Activated T-helper 1 cell treated with anti-CD3 and anti-CD28 coated beads, Interleukin-12 subunit alpha, Interleukin-12 subunit beta, Interleukin-2, Interleukin-4 antibody, amounts not matched to agents 30 ng/mL and 10 ng/mL and 1 ng/mL, durations not matched to agents 14 hours and 24 hours and 36 hours (primary cell): ENCODE data around the gene RFTN1. TPM values are rescaled to one million over a fixed set of nuclear protein-coding genes. Genes with fewer than 3 reads are reported as not detected.
A peak's percentile ranks its signal among the peaks of the same experiment; 100 is the strongest.

Source experiments
- DNase-seq: peaks from one replicate; pipeline ENCODE4 v3.0.0; 2021; ENCODE audit warnings: low spot score
- H3K27ac Mint-ChIP-seq: one replicate; pipeline ENCODE4 v1.8.0; 2021; ENCODE audit warnings: mild to moderate bottlenecking, mixed read lengths
- H3K27me3 Mint-ChIP-seq: one replicate; pipeline ENCODE4 v1.8.0; 2022; ENCODE audit warnings: mild to moderate bottlenecking, moderate library complexity, mixed read lengths; ENCODE audit not compliant: insufficient read depth
- H3K36me3 Mint-ChIP-seq: one replicate; pipeline ENCODE4 v1.8.0; 2021; ENCODE audit warnings: low read depth, mixed read lengths
- H3K4me1 Mint-ChIP-seq: one replicate; pipeline ENCODE4 v1.8.0; 2021; ENCODE audit warnings: low read depth, mixed read lengths
- H3K4me3 Mint-ChIP-seq: one replicate; pipeline ENCODE4 v1.8.0; 2021; ENCODE audit warnings: mild to moderate bottlenecking, moderate library complexity, mixed read lengths
- H3K9me3 Mint-ChIP-seq: one replicate; pipeline ENCODE4 v1.8.0; 2021; ENCODE audit warnings: mixed read lengths
- intact Hi-C: fragments of 100-400 bp; cut with micrococcal nuclease; formaldehyde crosslinking; loops from one replicate; pipeline ENCODE4 v1.15.1; 2024
- total RNA-seq: library from RNA; stranded (reverse); gene quantifications from 2 replicates; pipeline ENCODE4 v1.2.3, GENCODE V29; 2022

Gene RFTN1
- total RNA-seq, 1 donor from 2014 or later: 97.8 TPM

DNA sequence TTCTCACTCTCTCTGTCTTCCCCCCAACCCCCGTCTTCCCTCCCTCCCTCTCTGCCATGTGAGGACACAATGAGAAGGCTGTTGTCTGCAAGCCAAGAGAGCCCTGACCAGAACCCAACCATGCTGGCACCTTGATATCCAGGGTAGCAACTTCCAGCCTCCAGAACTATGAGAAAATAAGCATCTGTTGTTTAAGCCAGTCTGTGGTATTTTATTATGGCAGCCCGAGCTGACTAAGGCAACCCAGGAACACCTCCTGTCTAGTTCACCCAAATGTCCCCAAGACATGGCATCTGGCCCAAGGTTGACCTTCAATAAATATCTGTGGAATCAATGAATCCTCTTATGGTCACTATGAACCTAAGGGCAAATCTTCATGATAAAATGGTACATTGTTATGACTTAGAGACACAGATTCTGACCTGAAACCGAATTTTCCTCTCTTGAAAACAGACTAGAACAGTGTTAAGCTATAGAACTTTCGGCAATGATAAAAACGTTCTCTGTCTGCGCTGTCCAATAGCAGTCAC lies 26.5 kb downstream of the RFTN1 start:
- Mint-ChIP-seq H3K27ac (no peak overlapping the region), H3K4me1 (peaks cover 82% of the 10 kb centered on the region), H3K9me3 (peaks cover 3% of the 10 kb centered on the region), H3K36me3 (peaks cover 52% of the 10 kb centered on the region), H3K4me3 (no peak overlapping the region), H3K27me3 (no peaks in the 10 kb centered on the region)
- intact Hi-C loops: no loop called here
- no peak for DNase-seq

DNA sequence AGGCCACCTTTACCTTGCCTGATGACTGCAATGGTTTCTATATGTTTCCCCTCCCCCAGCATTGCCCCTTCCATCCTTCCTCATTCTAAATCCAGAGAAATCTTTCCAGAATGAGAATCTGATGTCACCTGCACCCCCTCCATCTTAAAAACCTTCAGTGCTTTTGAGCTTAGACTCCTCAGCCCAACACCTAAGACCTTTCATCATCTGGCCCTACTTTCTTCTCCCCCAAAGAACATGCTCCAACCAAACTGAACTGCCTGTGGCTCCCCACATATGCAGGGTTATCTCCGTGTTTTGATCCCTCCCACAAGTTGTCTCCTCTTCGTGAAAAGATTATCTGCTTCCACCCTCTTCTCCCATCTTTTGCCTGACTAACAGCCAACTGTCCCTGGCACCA lies 27.3 kb downstream of the RFTN1 start:
- Mint-ChIP-seq H3K36me3 (peaks cover 47% of the 10 kb centered on the region), H3K4me3 (no peak overlapping the region), H3K27me3 (no peaks in the 10 kb centered on the region), H3K4me1 (peaks cover 84% of the 10 kb centered on the region), H3K9me3 (peaks cover under 1% of the 10 kb centered on the region), H3K27ac (peak overlapping the region; percentile 36)
- intact Hi-C loops: no loop called here
- no peak for DNase-seq

DNA sequence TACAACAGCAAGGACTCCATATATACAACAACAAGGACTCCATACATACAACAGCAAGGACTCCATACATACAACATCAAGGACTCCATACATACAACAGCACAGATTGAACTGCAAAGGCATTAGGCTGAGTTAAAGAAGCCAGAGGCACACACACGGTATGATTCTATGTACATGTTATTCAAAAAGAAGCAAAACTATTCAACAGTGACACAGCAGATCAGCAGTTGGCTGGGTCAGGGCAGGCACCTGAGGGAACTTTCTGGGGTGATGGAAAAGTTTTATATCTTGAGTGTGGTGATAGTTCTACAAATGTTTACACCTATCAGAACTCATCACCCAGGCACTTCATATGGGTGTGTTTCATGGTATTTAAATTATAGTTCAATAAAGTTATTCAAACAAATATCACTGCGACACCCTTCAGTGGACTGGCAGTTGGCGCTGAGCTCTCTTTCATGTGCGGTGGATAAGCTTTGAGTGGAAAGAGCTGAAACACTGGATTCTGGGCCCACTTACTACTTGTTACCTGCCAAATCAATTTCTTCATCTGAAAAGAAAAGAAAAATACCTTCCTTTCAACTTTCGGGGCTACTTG lies 28.0 kb downstream of the RFTN1 start:
- Mint-ChIP-seq H3K4me1 (peaks cover 85% of the 10 kb centered on the region), H3K27ac (peak overlapping the region; percentile 3), H3K4me3 (no peak overlapping the region), H3K27me3 (no peaks in the 10 kb centered on the region), H3K36me3 (peaks cover 41% of the 10 kb centered on the region), H3K9me3 (no peaks in the 10 kb centered on the region)
- intact Hi-C loops: no loop called here
- no peak for DNase-seq

DNA sequence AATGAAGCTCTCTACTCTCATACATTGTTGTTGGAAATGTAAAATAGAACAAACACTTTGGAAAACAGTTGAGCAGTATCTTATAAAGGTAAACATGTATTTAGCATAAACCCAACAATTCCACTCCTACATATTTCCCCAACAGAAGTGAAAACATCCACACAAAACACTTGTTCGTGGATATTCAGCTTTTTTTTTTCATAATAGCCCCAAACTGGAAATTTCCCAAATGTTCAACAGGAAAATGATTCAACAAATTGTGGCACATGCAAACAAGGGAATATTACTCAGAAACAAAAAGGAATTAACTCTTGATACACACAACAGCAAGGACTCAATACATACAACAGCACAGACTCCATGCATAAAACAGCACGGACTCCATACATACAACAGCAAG lies 28.5 kb downstream of the RFTN1 start:
- H3K27ac Mint-ChIP-seq: peak overlapping the region; percentile 3
- H3K36me3 Mint-ChIP-seq: peaks cover 37% of the 10 kb centered on the region
- H3K9me3 Mint-ChIP-seq: no peaks in the 10 kb centered on the region
- no peak overlapping the region for H3K4me3 Mint-ChIP-seq
- no peaks in the 10 kb centered on the region for H3K27me3 Mint-ChIP-seq
- DNase-seq: no peak
- H3K4me1 Mint-ChIP-seq: peaks cover 86% of the 10 kb centered on the region
- intact Hi-C loops: no loop called here

DNA sequence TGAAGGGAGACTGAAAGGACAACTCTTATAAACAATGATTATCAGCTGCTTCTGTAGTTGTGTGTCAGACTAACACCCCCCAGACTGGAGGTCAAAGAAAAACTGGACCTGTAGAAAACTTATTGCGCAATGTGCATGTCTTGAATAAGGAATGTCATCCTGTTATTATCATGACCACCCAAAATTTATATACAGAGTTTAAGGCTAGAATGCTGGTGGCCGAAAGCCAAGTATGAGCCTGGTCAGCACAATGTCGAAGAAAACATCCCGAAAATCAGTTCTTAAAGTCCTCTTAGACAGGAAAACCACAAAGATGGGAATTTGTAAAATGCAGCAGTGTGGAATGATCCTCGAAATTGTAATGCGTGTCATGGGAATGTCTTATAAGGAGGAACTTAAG lies 29.3 kb downstream of the RFTN1 start:
- Mint-ChIP-seq H3K36me3 (peaks cover 34% of the 10 kb centered on the region), H3K4me1 (peaks cover 83% of the 10 kb centered on the region)
- intact Hi-C loops: no loop called here

DNA sequence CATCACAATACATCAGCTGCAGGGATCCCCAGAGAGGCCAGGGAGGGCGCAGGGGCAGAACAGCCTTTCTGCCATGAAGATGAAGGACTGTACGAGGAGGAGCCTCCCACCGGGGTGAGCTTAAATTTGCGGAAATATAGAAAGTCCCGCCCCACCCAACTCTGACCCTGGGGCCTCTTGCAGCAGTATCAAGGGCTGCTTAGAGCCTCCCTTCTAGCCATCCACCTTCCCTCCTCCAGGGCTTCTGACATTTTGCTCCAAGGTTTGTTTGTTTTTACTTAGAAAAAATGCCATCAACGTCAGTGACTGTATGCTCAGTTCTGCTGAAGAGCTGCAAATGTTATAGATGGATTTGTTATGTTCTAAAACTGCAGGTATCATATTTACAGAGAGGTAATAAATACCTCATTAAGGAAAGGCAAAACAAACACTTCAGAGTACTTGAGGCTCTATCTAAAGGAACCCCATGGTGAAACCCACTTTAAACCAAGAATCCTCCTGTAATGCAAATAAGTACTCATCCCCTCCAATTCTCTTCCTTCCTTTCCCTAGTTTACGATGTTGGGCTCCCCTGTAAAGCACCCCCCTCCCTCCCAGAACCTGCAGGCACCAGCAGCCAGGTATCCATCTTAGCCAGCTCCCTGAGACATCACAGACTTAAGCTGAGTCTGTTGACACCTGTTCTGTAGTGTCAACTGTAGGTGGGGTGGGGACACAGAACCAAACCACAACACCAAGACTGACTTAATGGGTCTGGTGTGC lies 30.5 kb downstream of the RFTN1 start:
- Mint-ChIP-seq H3K27me3 (no peaks in the 10 kb centered on the region), H3K4me3 (peak overlapping the region; percentile 75), H3K9me3 (no peaks in the 10 kb centered on the region), H3K27ac (peak overlapping the region; percentile 75), H3K36me3 (peaks cover 36% of the 10 kb centered on the region), H3K4me1 (peaks cover 84% of the 10 kb centered on the region)
- DNase-seq: peak; percentile 26
- intact Hi-C loops: loop anchor here (2.0 kb wide), 3 partner anchors 14 to 68 kb away; no protein-coding TSS in a partner anchor

More for the DNA sequence above, 29.3 kb downstream of the RFTN1 start:
- Mint-ChIP-seq H3K27ac (no peak overlapping the region), H3K4me3 (no peak overlapping the region), H3K9me3 (no peaks in the 10 kb centered on the region), H3K27me3 (no peaks in the 10 kb centered on the region)
- no peak for DNase-seq

DNA sequence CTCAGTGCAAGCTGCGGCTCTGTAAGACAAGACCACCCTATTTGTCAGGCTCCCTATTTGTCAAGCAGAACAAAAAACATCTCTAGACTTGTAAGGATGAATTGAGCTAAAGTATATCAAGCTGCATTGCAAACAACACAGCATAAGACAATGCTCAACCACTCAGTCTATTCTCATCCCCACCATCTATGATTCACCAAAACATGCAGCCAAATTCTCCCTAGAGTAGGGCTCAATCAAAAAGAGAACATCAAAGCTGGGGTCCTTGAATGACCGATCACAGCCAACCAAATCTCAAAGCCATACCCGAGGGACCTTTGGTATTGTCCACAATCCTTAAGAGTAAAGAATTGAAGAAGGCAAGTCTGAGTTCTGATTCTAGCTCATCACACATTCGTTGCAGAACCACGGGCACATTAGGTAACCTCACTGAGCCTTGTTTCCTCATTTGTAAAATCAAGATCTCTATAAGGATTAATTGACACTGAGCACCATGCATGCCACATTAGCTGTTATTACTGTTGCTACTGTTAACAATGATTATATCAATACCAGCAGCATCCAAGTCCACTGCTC lies 31.2 kb downstream of the RFTN1 start:
- Mint-ChIP-seq H3K27me3 (no peaks in the 10 kb centered on the region), H3K36me3 (peaks cover 38% of the 10 kb centered on the region), H3K27ac (peak overlapping the region; percentile 75), H3K9me3 (no peaks in the 10 kb centered on the region), H3K4me3 (peak overlapping the region; percentile 60), H3K4me1 (peaks cover 90% of the 10 kb centered on the region)
- intact Hi-C loops: loop anchor here (2.0 kb wide), 3 partner anchors 15 to 69 kb away; no protein-coding TSS in a partner anchor
- no peak for DNase-seq

DNA sequence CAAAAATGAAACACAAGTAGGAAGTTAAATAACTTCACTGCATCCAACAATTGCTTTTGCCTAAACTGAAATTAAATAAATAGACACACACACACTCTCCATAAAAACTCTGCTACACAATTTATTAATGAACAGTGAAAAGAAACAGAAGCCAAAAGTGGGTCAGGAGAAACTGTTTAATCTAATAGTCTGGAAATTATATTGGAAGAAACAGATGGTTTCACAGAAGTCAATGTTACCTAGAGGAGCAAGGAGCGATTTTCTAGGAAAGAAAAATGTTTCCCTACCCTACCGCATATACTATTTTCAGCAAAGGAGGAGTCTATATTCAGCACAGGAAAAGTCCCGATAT lies 32.0 kb downstream of the RFTN1 start:
- intact Hi-C loops: no loop called here
- Mint-ChIP-seq H3K4me1 (peaks cover 94% of the 10 kb centered on the region), H3K36me3 (peaks cover 36% of the 10 kb centered on the region), H3K27ac (peak overlapping the region; percentile 86), H3K27me3 (no peaks in the 10 kb centered on the region), H3K9me3 (no peaks in the 10 kb centered on the region), H3K4me3 (peak overlapping the region; percentile 53)
- no peak for DNase-seq

DNA sequence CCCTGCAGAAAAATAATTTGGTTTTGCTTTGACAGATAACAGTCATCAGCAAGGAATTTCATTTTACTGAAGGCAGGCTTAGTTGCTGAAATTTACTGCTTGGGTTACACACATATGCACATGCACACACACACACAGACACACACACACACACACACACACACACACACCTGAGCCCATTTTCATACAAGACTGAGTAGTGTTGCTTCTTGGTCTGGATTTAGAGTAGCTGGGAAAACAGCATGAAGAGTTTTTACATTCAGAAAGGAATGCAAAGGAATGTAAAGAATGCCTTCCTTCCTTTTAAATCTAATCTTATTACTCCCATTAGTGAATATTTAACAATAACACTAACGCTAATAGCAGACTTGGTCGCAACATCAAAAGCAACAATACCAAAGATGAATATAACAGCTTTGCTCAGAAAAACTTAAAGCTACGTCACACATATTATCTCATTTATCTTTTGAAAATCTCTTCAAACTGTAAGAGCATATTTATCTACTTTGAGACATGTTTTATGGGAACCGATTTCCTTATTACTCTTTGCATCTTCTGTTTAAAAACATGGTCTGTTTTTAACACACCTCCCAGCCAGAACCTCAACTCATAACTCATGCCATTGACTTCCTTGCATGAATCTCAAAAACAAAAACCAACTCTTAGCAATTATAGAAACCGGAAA lies 32.5 kb downstream of the RFTN1 start:
- H3K27ac Mint-ChIP-seq: peak overlapping the region; percentile 86
- intact Hi-C loops: no loop called here
- DNase-seq: no peak
- H3K4me1 Mint-ChIP-seq: peaks cover 94% of the 10 kb centered on the region
- H3K36me3 Mint-ChIP-seq: peaks cover 34% of the 10 kb centered on the region
- no peaks in the 10 kb centered on the region for H3K27me3 Mint-ChIP-seq
- no peaks in the 10 kb centered on the region for H3K9me3 Mint-ChIP-seq
- H3K4me3 Mint-ChIP-seq: peak overlapping the region; percentile 53

DNA sequence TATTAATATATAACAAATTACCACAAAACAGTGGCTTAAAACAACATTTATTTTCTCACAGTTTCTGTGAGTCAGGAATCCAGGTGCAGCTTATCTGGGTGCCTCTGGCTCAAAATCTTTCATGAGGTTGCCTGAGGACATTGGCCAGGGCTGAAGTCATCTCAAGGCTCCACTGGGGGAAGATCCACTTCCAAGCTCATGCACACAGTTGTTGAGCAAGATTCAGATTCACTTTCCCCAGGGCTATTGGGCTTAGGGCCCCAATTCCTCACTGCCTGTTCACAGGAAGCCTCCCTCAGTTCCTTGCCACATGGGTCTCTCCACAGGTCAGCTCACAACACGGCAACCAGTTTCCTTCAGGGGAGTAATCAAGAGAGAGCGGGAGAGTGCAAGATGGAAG lies 35.0 kb downstream of the RFTN1 start:
- H3K36me3 Mint-ChIP-seq: peaks cover 43% of the 10 kb centered on the region
- intact Hi-C loops: no loop called here
- H3K27ac Mint-ChIP-seq: peak overlapping the region; percentile 18
- no peaks in the 10 kb centered on the region for H3K9me3 Mint-ChIP-seq
- DNase-seq: no peak
- H3K4me1 Mint-ChIP-seq: peaks cover 84% of the 10 kb centered on the region
- no peak overlapping the region for H3K4me3 Mint-ChIP-seq
- H3K27me3 Mint-ChIP-seq: no peaks in the 10 kb centered on the region

DNA sequence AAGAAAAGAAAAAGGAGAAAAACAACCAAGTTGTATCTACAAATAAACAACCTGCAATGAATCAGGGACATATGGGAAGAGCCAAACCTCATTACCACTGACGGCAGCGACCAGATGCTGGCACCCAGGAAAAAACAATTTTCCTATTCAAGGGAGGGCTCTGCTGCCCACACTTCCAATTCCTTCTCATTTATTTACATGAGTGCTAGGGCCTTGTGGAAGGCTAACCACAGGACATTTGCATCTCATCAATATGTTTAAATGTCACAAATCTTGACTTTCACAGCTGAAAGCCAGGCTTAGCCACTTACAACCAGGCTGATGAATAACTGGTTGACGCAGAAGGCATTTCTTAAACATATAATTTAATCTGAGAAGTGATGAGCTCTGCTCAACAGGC lies 36.0 kb downstream of the RFTN1 start:
- intact Hi-C loops: loop anchor here (2.0 kb wide), 1 partner anchor 35 kb away; the partner anchor contains the start of gene RFTN1
- Mint-ChIP-seq H3K36me3 (peaks cover 47% of the 10 kb centered on the region), H3K9me3 (no peaks in the 10 kb centered on the region)

DNA sequence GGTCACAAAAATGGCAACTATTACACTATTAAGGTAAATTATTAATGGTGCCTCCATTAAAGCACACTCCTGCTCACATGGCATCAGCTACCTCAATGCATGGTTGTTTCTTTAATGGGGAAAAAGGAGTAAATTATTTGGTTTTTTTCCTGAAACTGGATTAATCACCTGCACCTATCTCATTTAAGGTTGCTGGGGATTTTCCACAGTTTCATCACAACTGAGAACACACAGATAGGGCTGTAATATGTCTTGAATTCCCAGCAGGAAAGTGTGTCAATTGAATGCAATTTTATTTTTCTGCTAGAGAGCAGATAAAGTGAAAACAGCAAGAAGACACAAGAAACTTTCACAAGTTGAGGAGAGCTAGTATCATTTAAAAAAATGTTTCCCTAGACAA lies 36.4 kb downstream of the RFTN1 start:
- Mint-ChIP-seq H3K4me1 (peaks cover 75% of the 10 kb centered on the region), H3K4me3 (peak overlapping the region; percentile 32), H3K27me3 (no peaks in the 10 kb centered on the region), H3K27ac (no peak overlapping the region), H3K9me3 (no peaks in the 10 kb centered on the region), H3K36me3 (peaks cover 48% of the 10 kb centered on the region)
- intact Hi-C loops: loop anchor here (2.0 kb wide), 1 partner anchor 36 kb away; the partner anchor contains the start of gene RFTN1
- no peak for DNase-seq

More for the DNA sequence above, 36.0 kb downstream of the RFTN1 start:
- Mint-ChIP-seq H3K4me3 (peak overlapping the region; percentile 32), H3K27ac (no peak overlapping the region), H3K4me1 (peaks cover 79% of the 10 kb centered on the region), H3K27me3 (no peaks in the 10 kb centered on the region)
- no peak for DNase-seq
